GM23338 (cell line): ENCODE measurements around the gene GOT2. TPM values are rescaled to one million over a fixed set of nuclear protein-coding genes. Genes with fewer than 3 reads are reported as not detected.
A peak's percentile ranks its signal among the peaks of the same experiment; 100 is the strongest.
"Not testable (repeated sequence)": the region's sequence is repeated elsewhere in the genome, so short reads cannot be mapped to it uniquely, and the experiment has no call there.

ENCODE experiments used
- ATAC-seq: fragments of 200-7000 bp; cut with Tn5 transposase; 3 replicates; pipeline ENCODE4 v1.9.1; 2020
- DNase-seq: peaks from one replicate; pipeline ENCODE4 v3.0.0-alpha.2; 2015; ENCODE audit warnings: low spot score
- H2AFZ ChIP-seq: fragments of 200-600 bp; sonication (generic); 2 replicates; pipeline ENCODE4 v1.8.0; 2016; ENCODE audit warnings: antibody characterized with exemption, mild to moderate bottlenecking, moderate library complexity
- H3F3A ChIP-seq: fragments of 200-600 bp; sonication (generic); replicated peaks from 2 replicates; pipeline ENCODE4 v1.8.0; 2017; ENCODE audit warnings: antibody characterized with exemption, mixed run types, low read depth
- H3K27ac ChIP-seq: fragments of 200-600 bp; sonication (generic); 2 replicates; pipeline ENCODE4 v1.6.1; 2016; ENCODE audit warnings: low read depth
- H3K27me3 ChIP-seq: fragments of 200-600 bp; sonication (generic); 2 replicates; pipeline ENCODE4 v1.8.0; 2016; ENCODE audit warnings: mild to moderate bottlenecking, mixed run types, moderate library complexity; ENCODE audit not compliant: insufficient read depth
- H3K36me3 ChIP-seq: fragments of 200-600 bp; sonication (generic); 2 replicates; pipeline ENCODE4 v1.8.0; 2016; ENCODE audit warnings: mild to moderate bottlenecking; ENCODE audit not compliant: insufficient read depth
- H3K4me1 ChIP-seq: fragments of 200-600 bp; sonication (generic); 2 replicates; pipeline ENCODE4 v1.8.0; 2016; ENCODE audit warnings: mild to moderate bottlenecking, moderate library complexity; ENCODE audit not compliant: insufficient read depth
- H3K4me2 ChIP-seq: fragments of 200-600 bp; sonication (generic); 2 replicates; pipeline ENCODE4 v1.7.1; 2017; ENCODE audit warnings: mixed run types
- H3K4me3 ChIP-seq: fragments of 200-600 bp; sonication (generic); 2 replicates; pipeline ENCODE4 v1.6.1; 2016; ENCODE audit warnings: mixed run types
- H3K79me2 ChIP-seq: fragments of 200-600 bp; sonication (generic); replicated peaks from 2 replicates; pipeline ENCODE4 v1.8.0; 2017; ENCODE audit warnings: mild to moderate bottlenecking; ENCODE audit not compliant: insufficient read depth
- H3K9me2 ChIP-seq: fragments of 200-600 bp; sonication (generic); 2 replicates; pipeline ENCODE4 v1.8.0; 2017; ENCODE audit not compliant: insufficient read depth
- H4K20me1 ChIP-seq: fragments of 200-600 bp; sonication (generic); replicated peaks from 2 replicates; pipeline ENCODE4 v1.8.0; 2017; ENCODE audit warnings: mild to moderate bottlenecking; ENCODE audit not compliant: insufficient read depth
- H3K27ac Mint-ChIP-seq: 2 replicates; pipeline ENCODE4 v1.8.0; 2020; ENCODE audit warnings: inconsistent platforms, mild to moderate bottlenecking, moderate library complexity, mixed read lengths
- H3K27me3 Mint-ChIP-seq: 3 replicates; pipeline ENCODE4 v1.8.0; 2022; ENCODE audit warnings: low read depth, mild to moderate bottlenecking, moderate library complexity, mixed read lengths, inconsistent platforms; ENCODE audit not compliant: insufficient read depth, poor library complexity
- H3K36me3 Mint-ChIP-seq: 3 replicates; pipeline ENCODE4 v1.8.0; 2021; ENCODE audit warnings: low read depth, mild to moderate bottlenecking, inconsistent platforms, moderate library complexity, mixed read lengths
- H3K4me1 Mint-ChIP-seq: 3 replicates; pipeline ENCODE4 v1.8.0; 2020; ENCODE audit warnings: mild to moderate bottlenecking, inconsistent platforms, mixed read lengths
- H3K4me3 Mint-ChIP-seq: 3 replicates; pipeline ENCODE4 v1.8.0; 2021; ENCODE audit warnings: moderate library complexity, mild to moderate bottlenecking, inconsistent platforms, mixed read lengths
- H3K9me3 Mint-ChIP-seq: 3 replicates; pipeline ENCODE4 v1.8.0; 2020; ENCODE audit warnings: moderate library complexity, mild to moderate bottlenecking, inconsistent platforms, mixed read lengths
- CREB1 ChIP-seq: fragments of 250-450 bp; sonication (Bioruptor Pico); IDR thresholded peaks from 2 replicates; pipeline ENCODE4 v1.5.0; 2020; ENCODE audit warnings: low read depth, mild to moderate bottlenecking, moderate library complexity
- POLR2AphosphoS5 ChIP-seq: IDR thresholded peaks from 2 replicates; pipeline ENCODE4 v1.6.1; 2016; ENCODE audit warnings: antibody characterized with exemption, low read depth
- ZNF331 ChIP-seq: fragments of 250-450 bp; sonication (Bioruptor Pico); IDR thresholded peaks from 2 replicates; pipeline ENCODE4 v1.5.0; 2020; ENCODE audit warnings: low read depth, mild to moderate bottlenecking, moderate library complexity
- long read RNA-seq: library from polyadenylated mRNA; unstranded; transcript quantifications from one replicate; pipeline ENCODE4 v2.0.0, GENCODE V29; 2020; ENCODE audit not compliant: unreplicated experiment
- polyA plus RNA-seq: library from polyadenylated mRNA; unstranded; fragments of >200 nt; fragmentation: Nextera tagmentation; extraction: Ambion mirVana; gene quantifications from 2 replicates; pipeline ENCODE4 v1.2.1, GENCODE V29; 2016
- total RNA-seq: library from RNA; depleted of rRNA; stranded (reverse); fragments of >200 nt; shearing (Covaris generic); gene quantifications from 2 replicates; pipeline ENCODE4 v1.2.3, GENCODE V29; 2014; rRNA removed
- TF ChIP-seq, protein P1 (sequence below): IDR thresholded peaks from 2 replicates; pipeline ENCODE4 v1.6.1; 2016; ENCODE audit warnings: antibody characterized with exemption
- TF ChIP-seq, protein P2 (sequence below): IDR thresholded peaks from one replicate; pipeline ENCODE4 v1.6.1; 2018; ENCODE audit warnings: antibody characterized with exemption; ENCODE audit not compliant: unreplicated experiment
- TF ChIP-seq, protein P3 (sequence below), 2 experiments: fragments of 200-600 bp in 1 of 2; sonication (generic) in 1 of 2; conservative IDR thresholded peaks; 2 replicates each; pipeline versions ENCODE4 v1.5.1 to v1.6.1; 2016 to 2017; ENCODE audit warnings: antibody characterized with exemption in 2 of 2, low read depth in 2 of 2, mild to moderate bottlenecking in 2 of 2, moderate library complexity in 1 of 2

The GOT2 gene
- total RNA-seq: 177 and 205 TPM in 2 replicates
- polyA plus RNA-seq: 130 and 133 TPM in 2 replicates
- long read RNA-seq, transcript GOT2-201 (10 exons, 2,462 nt): major isoform, 113 of 134 reads
- long read RNA-seq, partial matches to known transcripts: 10 of 134 reads
- long read RNA-seq, other reads (novel, unspliced or antisense): 9 of 134 reads

DNA sequence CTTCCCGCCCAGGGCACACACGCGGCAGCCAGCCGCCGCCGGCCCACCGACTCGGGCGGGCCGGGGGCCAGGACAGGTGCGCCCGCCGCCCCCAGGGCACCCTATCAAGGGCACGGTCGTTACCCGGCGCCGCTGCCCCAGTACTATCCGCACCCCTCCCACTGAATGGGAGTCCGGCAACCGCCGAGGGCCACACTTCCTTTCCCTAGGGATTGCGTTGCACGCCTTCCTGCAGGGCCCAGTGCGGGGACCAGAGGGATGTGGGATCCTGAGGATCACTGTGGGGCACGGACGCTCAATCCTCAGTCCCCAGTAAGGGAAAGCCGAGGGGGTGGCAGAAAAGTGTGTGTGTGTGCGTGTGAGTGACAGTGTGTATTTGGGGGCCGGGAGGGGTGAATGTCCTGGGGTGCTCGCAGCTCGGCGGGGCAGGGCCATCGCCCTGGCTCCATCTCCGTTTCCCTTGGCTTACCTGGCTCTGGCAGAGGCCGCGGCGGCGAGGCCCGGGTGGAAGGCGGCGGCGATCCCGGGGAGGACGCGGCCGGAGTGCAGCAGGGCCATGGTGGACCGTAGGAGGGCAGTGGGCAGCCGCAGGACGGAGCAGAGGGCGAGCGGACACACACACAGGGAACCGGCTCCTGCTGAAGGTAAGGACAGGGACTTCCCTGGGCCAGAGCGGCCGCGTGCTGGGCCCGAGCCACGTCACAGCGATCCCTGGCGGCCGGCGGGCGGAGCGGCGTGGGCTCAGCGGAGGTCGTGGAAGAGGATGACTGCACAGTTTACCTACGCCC is at the start of gene GOT2:
GOT2 (minus strand) TSS at position 646 of the 788 bp plus-strand sequence; CDS start at position 558, 88 bp downstream.
- Histone ChIP-seq H3K36me3 (no peaks in the 10 kb centered on the region), H3K9me2 (no peaks in the 10 kb centered on the region), H4K20me1 (peaks cover 9% of the 10 kb centered on the region), H3K27ac (peak within 1 kb of the TSS; percentile 82), H3K4me3 (peak within 1 kb of the TSS; percentile 92), H3K27me3 (no peaks in the 10 kb centered on the region), H3F3A (no peaks in the 10 kb centered on the region), H3K4me1 (peaks cover 13% of the 10 kb centered on the region; the same call in 1 of the 2 replicates), H3K79me2 (peaks cover 50% of the 10 kb centered on the region), H3K4me2 (peak within 1 kb of the TSS; percentile 98), H2AFZ (peak within 1 kb of the TSS; percentile 90)
- TF ChIP-seq CREB1 (CRISPR knock-in tag) (peak; percentile 82), POLR2AphosphoS5 (peak; percentile 90), ZNF331 (no peak)
- TF ChIP-seq, protein P1, sequence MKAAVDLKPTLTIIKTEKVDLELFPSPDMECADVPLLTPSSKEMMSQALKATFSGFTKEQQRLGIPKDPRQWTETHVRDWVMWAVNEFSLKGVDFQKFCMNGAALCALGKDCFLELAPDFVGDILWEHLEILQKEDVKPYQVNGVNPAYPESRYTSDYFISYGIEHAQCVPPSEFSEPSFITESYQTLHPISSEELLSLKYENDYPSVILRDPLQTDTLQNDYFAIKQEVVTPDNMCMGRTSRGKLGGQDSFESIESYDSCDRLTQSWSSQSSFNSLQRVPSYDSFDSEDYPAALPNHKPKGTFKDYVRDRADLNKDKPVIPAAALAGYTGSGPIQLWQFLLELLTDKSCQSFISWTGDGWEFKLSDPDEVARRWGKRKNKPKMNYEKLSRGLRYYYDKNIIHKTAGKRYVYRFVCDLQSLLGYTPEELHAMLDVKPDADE: peak; percentile 66
- TF ChIP-seq, protein P2, sequence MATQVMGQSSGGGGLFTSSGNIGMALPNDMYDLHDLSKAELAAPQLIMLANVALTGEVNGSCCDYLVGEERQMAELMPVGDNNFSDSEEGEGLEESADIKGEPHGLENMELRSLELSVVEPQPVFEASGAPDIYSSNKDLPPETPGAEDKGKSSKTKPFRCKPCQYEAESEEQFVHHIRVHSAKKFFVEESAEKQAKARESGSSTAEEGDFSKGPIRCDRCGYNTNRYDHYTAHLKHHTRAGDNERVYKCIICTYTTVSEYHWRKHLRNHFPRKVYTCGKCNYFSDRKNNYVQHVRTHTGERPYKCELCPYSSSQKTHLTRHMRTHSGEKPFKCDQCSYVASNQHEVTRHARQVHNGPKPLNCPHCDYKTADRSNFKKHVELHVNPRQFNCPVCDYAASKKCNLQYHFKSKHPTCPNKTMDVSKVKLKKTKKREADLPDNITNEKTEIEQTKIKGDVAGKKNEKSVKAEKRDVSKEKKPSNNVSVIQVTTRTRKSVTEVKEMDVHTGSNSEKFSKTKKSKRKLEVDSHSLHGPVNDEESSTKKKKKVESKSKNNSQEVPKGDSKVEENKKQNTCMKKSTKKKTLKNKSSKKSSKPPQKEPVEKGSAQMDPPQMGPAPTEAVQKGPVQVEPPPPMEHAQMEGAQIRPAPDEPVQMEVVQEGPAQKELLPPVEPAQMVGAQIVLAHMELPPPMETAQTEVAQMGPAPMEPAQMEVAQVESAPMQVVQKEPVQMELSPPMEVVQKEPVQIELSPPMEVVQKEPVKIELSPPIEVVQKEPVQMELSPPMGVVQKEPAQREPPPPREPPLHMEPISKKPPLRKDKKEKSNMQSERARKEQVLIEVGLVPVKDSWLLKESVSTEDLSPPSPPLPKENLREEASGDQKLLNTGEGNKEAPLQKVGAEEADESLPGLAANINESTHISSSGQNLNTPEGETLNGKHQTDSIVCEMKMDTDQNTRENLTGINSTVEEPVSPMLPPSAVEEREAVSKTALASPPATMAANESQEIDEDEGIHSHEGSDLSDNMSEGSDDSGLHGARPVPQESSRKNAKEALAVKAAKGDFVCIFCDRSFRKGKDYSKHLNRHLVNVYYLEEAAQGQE: peak; percentile 37
- TF ChIP-seq, protein P3, sequence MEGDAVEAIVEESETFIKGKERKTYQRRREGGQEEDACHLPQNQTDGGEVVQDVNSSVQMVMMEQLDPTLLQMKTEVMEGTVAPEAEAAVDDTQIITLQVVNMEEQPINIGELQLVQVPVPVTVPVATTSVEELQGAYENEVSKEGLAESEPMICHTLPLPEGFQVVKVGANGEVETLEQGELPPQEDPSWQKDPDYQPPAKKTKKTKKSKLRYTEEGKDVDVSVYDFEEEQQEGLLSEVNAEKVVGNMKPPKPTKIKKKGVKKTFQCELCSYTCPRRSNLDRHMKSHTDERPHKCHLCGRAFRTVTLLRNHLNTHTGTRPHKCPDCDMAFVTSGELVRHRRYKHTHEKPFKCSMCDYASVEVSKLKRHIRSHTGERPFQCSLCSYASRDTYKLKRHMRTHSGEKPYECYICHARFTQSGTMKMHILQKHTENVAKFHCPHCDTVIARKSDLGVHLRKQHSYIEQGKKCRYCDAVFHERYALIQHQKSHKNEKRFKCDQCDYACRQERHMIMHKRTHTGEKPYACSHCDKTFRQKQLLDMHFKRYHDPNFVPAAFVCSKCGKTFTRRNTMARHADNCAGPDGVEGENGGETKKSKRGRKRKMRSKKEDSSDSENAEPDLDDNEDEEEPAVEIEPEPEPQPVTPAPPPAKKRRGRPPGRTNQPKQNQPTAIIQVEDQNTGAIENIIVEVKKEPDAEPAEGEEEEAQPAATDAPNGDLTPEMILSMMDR (conservative IDR thresholded peaks at IDR 0.05; ENCODE audit: low read depth in 2 of 2): peak; percentile 77 to 93
- DNase-seq (peak; percentile 89), ATAC-seq (peak; percentile 96)
- Mint-ChIP-seq H3K36me3 (peaks cover 22% of the 10 kb centered on the region), H3K27me3 (peaks cover 6% of the 10 kb centered on the region), H3K4me3 (peak within 1 kb of the TSS; percentile 100), H3K9me3 (no peaks in the 10 kb centered on the region), H3K4me1 (peaks cover 18% of the 10 kb centered on the region), H3K27ac (peak within 1 kb of the TSS; percentile 99)

DNA sequence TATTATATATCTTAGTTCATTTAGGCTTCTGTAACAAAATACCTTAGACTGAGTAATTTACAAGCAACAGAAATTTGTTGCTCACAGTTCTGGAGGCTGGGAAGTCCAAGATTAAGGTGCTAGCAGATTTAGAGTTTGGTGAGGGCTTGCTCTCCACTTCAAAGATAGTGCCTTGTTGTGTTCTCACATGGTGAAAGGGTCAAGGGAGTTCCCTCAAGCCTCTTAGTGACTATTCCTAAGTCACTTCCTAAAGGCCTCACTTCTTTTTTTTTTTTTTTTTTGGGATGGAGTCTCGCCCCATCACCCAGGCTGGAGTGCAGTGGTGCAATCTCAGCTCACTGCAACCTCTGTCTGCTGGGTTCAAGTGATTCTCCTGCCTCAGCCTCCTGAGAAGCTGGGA is 45.2 kb upstream of the GOT2 start:
- H2AFZ ChIP-seq, H3K27me3 Mint-ChIP-seq, H3K36me3 ChIP-seq, ATAC-seq, H3K4me1 ChIP-seq, H4K20me1 ChIP-seq, H3K27ac Mint-ChIP-seq, H3K27ac ChIP-seq, H3K9me2 ChIP-seq, H3F3A ChIP-seq, H3K4me3 ChIP-seq, H3K27me3 ChIP-seq, DNase-seq, H3K36me3 Mint-ChIP-seq, H3K4me2 ChIP-seq, H3K4me3 Mint-ChIP-seq, H3K4me1 Mint-ChIP-seq, H3K79me2 ChIP-seq: not testable (repeated sequence)
- H3K9me3 Mint-ChIP-seq: peaks cover 17% of the 10 kb centered on the region; the same call in 2 of the 3 replicates
